HG03457 (cell line): ENCODE results near the gene IL12RB1.
"Not testable (repeated sequence)": the region's sequence is repeated elsewhere in the genome, so short reads cannot be mapped to it uniquely, and the experiment has no call there.

Source experiments
- ATAC-seq: cut with Tn5 transposase; IDR thresholded peaks from one replicate; pipeline ENCODE4 v1.9.1; 2021; ENCODE audit warnings: moderate number of reproducible peaks; ENCODE audit not compliant: unreplicated experiment

The IL12RB1 gene

GRCh38 chr19:18112989-18113478, 26.3 kb upstream of the IL12RB1 start:
- ATAC-seq, result no peak

DNA sequence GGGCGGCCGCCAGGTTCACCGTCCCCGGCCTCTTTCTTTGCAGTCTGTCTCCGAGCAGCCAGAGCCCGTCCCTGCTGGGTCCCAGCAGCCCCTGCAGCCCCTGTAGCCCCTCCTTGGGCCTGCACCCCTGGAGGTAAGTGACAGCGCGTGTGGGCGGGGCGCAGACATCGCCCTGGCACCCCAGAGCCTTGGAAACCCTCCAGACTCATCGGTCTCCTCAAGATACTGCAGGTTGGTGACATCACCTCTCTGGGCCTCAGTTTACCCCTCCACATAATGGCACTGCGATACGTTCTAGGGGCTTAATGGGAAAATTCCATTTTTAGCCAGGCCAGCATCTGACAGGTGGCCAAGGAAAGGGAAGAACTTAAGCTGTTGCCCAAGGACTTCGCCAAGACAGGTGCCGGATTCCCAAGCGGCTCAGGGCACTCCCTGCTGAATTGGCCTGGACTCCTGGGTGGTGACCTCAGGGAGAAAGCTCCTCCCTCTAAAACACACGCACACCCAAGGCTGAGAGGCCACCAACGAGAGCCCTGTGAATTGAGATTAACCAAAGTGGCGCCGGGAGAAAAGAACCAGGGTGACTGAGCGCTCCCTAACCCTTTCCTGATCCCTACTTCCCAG, 24.0 kb upstream of the IL12RB1 start:
- no peak for ATAC-seq

GRCh38 chr19:18109733-18110608, 23.2 kb upstream of the IL12RB1 start:
- no peak for ATAC-seq

DNA sequence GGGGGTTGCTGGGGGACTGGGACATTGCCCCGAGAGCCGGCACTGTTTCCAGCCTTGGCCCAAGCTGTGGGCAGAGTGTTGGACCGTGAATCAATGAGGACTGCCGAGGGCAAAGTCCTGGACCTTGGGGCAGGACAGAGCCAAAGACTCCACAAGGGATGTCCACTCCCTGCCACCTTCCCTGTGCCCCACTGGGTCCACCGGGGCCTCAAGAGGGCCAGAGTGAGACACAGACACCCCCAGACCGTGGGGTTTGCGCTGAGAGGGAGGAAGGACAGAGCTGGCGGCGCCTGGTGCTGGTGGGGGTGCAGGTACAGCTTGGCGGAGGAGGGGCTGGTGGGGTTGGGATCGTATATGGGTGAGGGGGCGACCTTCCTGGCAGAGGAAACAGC, 22.6 kb upstream of the IL12RB1 start:
- ATAC-seq, result no peak

DNA sequence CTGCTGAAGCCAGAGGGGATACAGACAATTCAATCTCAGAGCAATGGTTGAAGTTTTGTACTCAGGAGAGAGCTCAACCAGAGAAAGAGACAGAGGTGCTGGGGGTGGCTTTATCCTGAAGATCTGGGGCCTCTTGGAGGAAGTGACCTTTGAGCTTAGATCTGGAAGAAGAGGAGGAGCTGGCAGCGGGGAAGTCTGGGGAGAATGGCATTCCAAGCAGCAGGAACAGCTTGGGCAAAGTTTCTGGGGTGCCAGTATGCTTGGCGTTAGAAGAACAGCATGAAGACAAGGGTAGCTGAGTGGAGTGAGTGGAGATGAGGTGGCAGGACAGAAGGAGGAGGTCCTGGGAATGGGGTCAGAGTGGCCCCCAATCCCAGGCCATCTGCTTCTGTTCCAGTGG, 22.2 kb upstream of the IL12RB1 start:
- no peak for ATAC-seq

DNA sequence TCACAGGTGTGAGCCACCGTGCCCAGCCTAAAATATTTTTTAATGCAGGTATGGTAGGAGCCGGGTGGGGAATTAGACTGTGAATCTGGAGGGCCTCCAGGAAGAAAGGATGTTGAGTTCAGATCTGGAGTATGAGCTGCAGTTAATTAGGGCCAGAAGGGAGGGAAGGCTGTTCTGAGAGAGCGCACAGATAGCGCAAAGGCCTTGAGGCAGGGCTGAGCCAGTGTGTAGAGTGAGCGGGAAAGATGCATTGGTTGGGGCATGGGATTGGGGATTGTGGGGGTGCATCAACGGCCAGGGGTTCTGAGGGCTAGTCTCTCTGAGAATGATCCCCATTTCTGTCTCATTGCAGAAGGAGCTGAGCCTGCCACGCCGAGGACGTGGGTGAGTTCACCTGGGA, 20.5 kb upstream of the IL12RB1 start:
- ATAC-seq, result no peak

DNA sequence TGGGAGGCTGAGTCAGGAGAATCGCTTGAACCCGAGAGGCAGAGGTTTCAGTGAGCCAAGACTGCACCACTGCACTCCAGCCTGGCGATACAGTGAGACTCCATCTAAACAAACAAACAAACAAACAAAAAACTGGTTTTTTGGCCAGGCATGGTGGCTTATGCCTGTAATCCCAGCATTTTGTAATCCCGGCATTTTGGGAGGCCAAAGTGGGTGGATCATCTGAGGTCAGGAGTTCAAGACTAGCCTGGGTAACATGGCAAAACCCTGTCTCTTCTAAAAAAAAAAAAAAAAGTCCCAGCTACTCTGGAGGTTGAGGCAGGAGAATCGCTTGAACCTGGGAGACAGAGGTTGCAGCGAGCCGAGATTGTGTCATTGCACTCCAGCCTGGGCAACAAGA, 18.5 kb upstream of the IL12RB1 start:
- not testable (repeated sequence) for ATAC-seq

DNA sequence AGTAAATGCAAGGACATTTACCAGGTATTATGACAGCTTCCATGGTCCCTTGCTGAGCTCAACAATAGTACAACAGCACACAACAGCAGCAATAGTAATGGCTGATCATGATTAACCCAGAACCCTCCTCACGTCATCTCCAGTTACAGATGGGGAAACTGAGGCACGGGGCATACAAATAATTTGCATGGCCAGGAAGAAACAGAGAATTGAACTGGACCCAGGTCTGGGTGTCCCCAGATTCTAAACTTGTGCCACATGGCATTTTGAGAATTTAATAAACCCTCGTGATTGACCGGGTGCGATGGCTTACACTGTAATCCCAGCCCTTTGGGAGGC, 18.0 kb upstream of the IL12RB1 start:
- ATAC-seq, result no peak

DNA sequence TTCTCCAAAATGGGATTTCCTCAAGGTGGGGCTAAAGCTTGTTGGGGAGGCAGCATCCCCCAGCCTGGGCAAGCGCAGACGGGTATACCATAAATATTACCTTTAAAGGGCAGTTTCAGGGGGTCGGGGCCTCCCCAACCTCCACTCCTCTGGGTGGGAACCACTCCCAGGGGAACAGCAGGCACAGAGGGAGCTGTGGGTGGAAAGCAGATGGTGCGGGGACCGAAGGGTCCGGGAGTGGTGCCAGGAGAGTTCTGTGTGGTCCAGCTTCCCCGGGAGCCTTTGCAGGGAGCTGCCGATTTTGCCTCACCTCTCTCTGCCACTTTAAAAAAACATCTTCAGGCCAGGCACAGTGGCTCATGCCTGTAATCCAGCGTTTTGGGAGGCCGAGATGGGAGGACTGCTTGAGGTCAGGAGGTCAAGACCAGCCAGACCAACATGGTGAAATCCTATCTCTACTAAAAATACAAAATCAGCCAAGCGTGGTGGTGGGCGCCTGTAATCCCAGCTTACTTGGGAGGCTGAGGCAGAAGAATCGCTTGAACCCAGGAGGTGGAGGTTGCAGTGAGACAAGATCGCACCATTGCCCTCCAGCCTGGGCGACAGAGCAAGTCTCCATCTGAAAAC, 16.3 kb upstream of the IL12RB1 start:
- no peak for ATAC-seq

- ATAC-seq, result no peak
Measured at GRCh38 chr19:18101268-18101667, 14.5 kb upstream of the IL12RB1 start.

GRCh38 chr19:18100710-18101109, 14.0 kb upstream of the IL12RB1 start:
- no peak for ATAC-seq

DNA sequence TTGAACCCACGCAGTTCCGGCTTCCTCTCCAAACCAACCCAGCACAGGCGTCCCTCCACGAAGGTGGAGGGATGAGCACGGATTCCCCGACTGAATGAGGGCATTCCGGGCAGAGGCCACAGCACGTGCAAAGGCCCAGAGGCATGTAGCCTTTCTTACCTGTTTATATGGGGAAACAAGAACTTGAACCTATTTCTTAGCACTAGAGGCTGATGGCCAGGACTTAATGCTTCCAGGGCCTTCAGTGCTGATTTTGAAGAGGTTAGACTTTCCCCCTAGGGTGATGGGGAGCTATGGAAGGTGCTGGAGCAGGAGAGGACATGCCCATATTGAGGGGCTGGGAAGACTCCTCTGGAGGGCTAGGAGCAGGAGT, 12.9 kb upstream of the IL12RB1 start:
- no peak for ATAC-seq

GRCh38 chr19:18098891-18099622, 12.3 kb upstream of the IL12RB1 start:
- peak; percentile 40 for ATAC-seq

DNA sequence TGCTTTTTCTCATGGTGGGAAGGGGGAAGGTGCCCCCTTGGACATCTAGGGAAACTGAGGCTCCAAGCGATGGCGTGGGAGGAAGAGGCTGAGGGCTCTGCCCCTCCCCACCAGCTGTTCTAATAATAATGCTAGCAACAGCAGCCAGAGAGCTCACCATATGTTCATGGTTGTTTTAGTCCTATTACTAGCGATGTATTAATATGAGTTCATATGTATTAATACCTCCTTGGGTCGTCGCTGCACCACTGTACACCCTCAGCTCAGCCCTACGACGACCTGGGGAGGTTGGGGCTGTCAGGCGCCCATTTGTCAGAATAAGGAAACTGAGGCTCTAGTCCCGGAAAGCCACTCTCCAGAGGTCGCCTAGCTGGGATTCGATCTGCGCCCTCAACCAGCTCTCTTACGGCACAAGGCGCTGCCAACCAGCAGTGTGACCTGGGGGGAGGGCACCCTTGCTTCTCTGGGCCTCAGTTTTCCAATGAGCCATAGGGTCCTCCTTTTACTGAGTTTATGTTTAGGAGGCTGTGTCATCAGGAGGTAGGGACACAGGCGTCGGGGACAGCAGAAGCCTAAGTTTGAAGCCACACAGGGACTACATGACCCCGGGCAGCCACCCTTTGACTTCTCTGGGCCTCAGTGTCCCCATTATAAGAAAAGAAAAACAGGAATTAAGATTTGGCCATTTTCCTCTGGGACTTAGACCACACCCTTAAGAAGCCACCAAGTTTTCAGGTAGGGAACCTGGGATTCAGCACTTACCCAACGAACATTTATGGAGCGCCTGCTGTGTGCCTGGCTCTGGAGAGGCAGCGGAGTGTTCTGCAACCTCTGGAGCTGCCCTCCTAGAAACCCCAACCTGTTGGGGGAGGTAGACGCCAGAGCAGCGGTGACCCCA, 11.5 kb upstream of the IL12RB1 start:
- no peak for ATAC-seq

GRCh38 chr19:18097217-18097992, 10.7 kb upstream of the IL12RB1 start, which contains the start of gene MAST3:
MAST3 (plus strand) TSS chr19:18097778; CDS start chr19:18097793, 15 bp downstream.
- peak; percentile 50 for ATAC-seq

DNA sequence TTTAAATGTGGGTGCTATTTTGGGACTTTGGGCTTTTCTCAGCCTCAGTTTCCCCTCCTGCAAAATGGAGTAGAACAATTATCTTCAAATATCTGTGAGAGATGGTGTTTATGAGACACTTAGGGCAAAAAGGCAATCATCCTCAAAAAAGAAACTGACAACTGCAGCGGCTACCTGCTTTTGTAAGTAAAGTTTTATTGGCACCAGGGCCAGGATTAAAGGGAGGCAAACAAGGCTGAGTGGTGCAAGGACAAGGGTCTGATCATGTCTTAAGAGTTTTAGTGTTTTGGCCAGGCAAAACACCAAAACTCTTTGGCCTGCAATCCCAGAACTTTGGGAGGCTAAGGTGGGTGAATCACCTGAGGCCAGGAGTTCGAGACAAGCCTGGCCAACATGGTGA, 9.5 kb upstream of the IL12RB1 start:
- no peak for ATAC-seq

DNA sequence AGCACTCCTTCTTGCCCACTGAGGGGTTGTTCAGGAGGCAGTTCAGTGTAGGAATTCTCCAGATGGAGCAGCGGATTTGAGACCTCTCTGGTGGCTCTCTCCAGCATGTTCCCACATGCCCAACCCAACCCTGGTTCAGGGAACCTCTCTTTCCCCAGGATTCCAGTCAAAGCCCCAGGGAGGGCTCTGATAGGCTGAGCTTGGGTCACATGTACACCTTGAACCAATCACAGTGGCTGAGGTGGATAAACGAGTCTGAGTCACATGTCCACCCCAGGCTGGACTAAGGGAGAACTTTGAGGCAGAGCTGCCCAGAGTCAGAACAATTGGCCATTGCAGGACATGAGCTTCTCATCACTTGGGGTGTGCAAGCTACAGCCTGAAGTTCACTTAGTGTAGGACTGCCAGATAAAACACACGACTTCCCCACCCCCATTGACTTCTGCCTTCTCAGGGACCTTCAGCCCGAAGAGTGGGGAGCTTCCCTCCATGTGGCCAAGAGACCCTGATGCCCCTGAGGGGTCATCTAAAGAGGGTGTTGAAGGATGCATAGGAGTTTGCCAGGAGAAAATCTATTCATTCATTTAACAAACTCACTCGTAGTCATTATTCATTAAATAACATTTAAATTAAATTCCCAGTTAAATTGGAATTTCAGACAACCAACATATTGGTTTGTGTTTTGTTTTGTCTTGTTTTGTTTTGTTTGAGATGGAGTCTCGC, 6.9 kb upstream of the IL12RB1 start:
- no peak for ATAC-seq

- ATAC-seq, result no peak
Measured at GRCh38 chr19:18091217-18091608, 4.5 kb upstream of the IL12RB1 start.
